DOHH2 (cell line): ENCODE data around the gene MAGEA9B.

Source experiments
- EZH2phosphoT487 ChIP-seq: fragments of 200-600 bp; sonication (generic); IDR thresholded peaks from 2 replicates; pipeline ENCODE4 v1.6.1; 2017; ENCODE audit warnings: borderline replicate concordance, mild to moderate bottlenecking, antibody characterized with exemption, low read length, moderate library complexity, mixed read lengths
- TF ChIP-seq, protein P1 (sequence below): fragments of 200-600 bp; sonication (generic); IDR thresholded peaks from one replicate; pipeline ENCODE4 v1.5.1; 2014; ENCODE audit warnings: antibody characterized with exemption, mild to moderate bottlenecking, low read depth, low read length; ENCODE audit not compliant: poor library complexity, severe bottlenecking

DNA sequence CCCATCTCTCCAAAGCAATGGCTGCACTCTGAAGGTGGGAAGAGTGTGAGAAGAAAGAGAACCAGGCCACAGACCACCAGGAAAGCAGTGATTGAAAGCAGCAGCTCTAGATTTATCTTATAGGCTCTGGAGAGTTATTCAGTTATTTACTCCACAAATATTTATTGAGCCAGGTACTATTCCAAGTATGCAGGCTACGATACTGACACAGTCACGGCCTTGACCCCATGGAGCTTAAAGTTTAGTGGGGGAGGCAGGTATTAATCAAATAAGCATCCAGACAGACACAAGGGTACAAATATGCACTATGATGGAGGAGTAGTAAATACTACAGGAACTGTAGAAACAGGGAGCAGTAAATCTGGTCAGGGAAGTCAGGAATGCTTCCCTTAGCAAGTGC is 41.5 kb upstream of the MAGEA9B start:
- TF ChIP-seq, protein P1, sequence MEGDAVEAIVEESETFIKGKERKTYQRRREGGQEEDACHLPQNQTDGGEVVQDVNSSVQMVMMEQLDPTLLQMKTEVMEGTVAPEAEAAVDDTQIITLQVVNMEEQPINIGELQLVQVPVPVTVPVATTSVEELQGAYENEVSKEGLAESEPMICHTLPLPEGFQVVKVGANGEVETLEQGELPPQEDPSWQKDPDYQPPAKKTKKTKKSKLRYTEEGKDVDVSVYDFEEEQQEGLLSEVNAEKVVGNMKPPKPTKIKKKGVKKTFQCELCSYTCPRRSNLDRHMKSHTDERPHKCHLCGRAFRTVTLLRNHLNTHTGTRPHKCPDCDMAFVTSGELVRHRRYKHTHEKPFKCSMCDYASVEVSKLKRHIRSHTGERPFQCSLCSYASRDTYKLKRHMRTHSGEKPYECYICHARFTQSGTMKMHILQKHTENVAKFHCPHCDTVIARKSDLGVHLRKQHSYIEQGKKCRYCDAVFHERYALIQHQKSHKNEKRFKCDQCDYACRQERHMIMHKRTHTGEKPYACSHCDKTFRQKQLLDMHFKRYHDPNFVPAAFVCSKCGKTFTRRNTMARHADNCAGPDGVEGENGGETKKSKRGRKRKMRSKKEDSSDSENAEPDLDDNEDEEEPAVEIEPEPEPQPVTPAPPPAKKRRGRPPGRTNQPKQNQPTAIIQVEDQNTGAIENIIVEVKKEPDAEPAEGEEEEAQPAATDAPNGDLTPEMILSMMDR: no peak
- TF ChIP-seq EZH2phosphoT487: no peak
